Endothelial cell of umbilical vein (primary cell): ENCODE results near the gene SLC25A46. TPM values are rescaled to one million over a fixed set of nuclear protein-coding genes. Genes with fewer than 3 reads are reported as not detected.

Experiments used
- BruUV-seq: library from RNA; stranded (reverse); fragments of 400-500 nt; replicated peaks from 2 replicates; lab custom pipeline; 2021; lab: Mats Ljungman, UMichigan
- CTCF ChIA-PET: fragments of 300-600, 350-600 bp; sonication (Branson Sonifier 250); formaldehyde crosslinking; loops from one replicate; lab custom pipeline; 2021; ENCODE audit warnings: antibody characterized with exemption, inconsistent platforms; lab: Charles Lee
- POLR2A ChIA-PET: fragments of 300-600, 350-600 bp; sonication (Branson Sonifier 250); formaldehyde crosslinking; loops from one replicate; lab custom pipeline; 2021; ENCODE audit warnings: antibody characterized with exemption, inconsistent platforms; lab: Charles Lee
- DNase-seq: peaks from one replicate; pipeline ENCODE4 v3.0.0-alpha.2; 2011; ENCODE audit warnings: low read depth, low spot score
- FAIRE-seq: peaks from 2 replicates; lab custom pipeline; 2011; peaks lifted over from hg19 to GRCh38; lab: Jason Lieb, UNC
- H2AFZ ChIP-seq: 2 replicates; pipeline ENCODE4 v1.6.0; 2012; ENCODE audit warnings: low read depth, low read length, control low read depth, inconsistent platforms
- H3K27ac ChIP-seq: 2 replicates; pipeline ENCODE4 v1.5.1; 2011; ENCODE audit warnings: low read depth, mild to moderate bottlenecking, control low read depth, low read length, moderate library complexity; ENCODE audit not compliant: insufficient read depth
- H3K27me3 ChIP-seq, 2 experiments: 2 replicates each; pipeline versions ENCODE4 v1.6.0 to v1.6.1; 2011; ENCODE audit warnings: low read length in 2 of 2, mixed read lengths in 1 of 2; ENCODE audit not compliant: control insufficient read depth in 2 of 2, insufficient read depth in 2 of 2
- H3K36me3 ChIP-seq, 2 experiments: 2 replicates in 1 of 2; 3 replicates in 1 of 2; pipeline ENCODE4 v1.5.1; 2011; ENCODE audit warnings: low read length in 2 of 2, mild to moderate bottlenecking in 1 of 2, moderate library complexity in 1 of 2; ENCODE audit not compliant: control insufficient read depth in 2 of 2, insufficient read depth in 2 of 2; ENCODE audit errors: extremely low read depth in 1 of 2
- H3K4me1 ChIP-seq: 3 replicates; pipeline ENCODE4 v1.5.1; 2011; ENCODE audit warnings: mild to moderate bottlenecking, low read length; ENCODE audit not compliant: control insufficient read depth, insufficient read depth; ENCODE audit errors: extremely low read depth
- H3K4me2 ChIP-seq: 2 replicates; pipeline ENCODE4 v1.6.1; 2011; ENCODE audit warnings: low read length, control low read depth, mixed read lengths; ENCODE audit not compliant: insufficient read depth
- H3K4me3 ChIP-seq, 3 experiments: fragments of 200-600 bp in 1 of 3; sonication (generic), shearing (Covaris generic) in 1 of 3; replicated peaks in 1 of 3; 2 replicates each; pipeline ENCODE4 v1.5.1; 2011 to 2016; ENCODE audit warnings: control low read depth in 3 of 3, low read length in 3 of 3, mild to moderate bottlenecking in 2 of 3, inconsistent platforms in 1 of 3, low read depth in 1 of 3, moderate library complexity in 1 of 3; ENCODE audit not compliant: insufficient read depth in 1 of 3
- H3K79me2 ChIP-seq: 2 replicates; pipeline ENCODE4 v1.6.0; 2012; ENCODE audit warnings: low read length, inconsistent platforms; ENCODE audit not compliant: control insufficient read depth, insufficient read depth
- H3K9ac ChIP-seq: replicated peaks from 2 replicates; pipeline ENCODE3; 2011; ENCODE audit warnings: low read length, control low read depth; ENCODE audit not compliant: insufficient read depth; ENCODE audit errors: extremely low read depth
- H3K9me1 ChIP-seq: replicated peaks from 3 replicates; pipeline ENCODE4 v1.6.0; 2011; ENCODE audit warnings: mild to moderate bottlenecking, low read length; ENCODE audit not compliant: control insufficient read depth, insufficient read depth; ENCODE audit errors: extremely low read depth
- H3K9me3 ChIP-seq: replicated peaks from 2 replicates; pipeline ENCODE4 v1.5.1; 2012; ENCODE audit warnings: low read length, inconsistent platforms; ENCODE audit not compliant: control insufficient read depth, insufficient read depth
- H4K20me1 ChIP-seq: replicated peaks from 2 replicates; pipeline ENCODE3; 2011; ENCODE audit warnings: mild to moderate bottlenecking, low read length; ENCODE audit not compliant: control insufficient read depth, insufficient read depth; ENCODE audit errors: extremely low read depth
- EZH2 ChIP-seq: IDR thresholded peaks from 2 replicates; pipeline ENCODE4 v1.6.1; 2012; ENCODE audit warnings: borderline replicate concordance, low read depth, mild to moderate bottlenecking, moderate library complexity, low read length, inconsistent platforms; ENCODE audit not compliant: severe bottlenecking
- FOS ChIP-seq: IDR thresholded peaks from 2 replicates; pipeline ENCODE4 v1.6.1; 2011; ENCODE audit warnings: mild to moderate bottlenecking, low read length, moderate library complexity, borderline replicate concordance; ENCODE audit not compliant: insufficient read depth
- GATA2 ChIP-seq: IDR thresholded peaks from 2 replicates; pipeline ENCODE4 v1.7.0; 2011; ENCODE audit warnings: low read depth, mild to moderate bottlenecking, moderate library complexity, mixed read lengths, low read length; ENCODE audit not compliant: insufficient read length, insufficient read depth
- JUN ChIP-seq: IDR thresholded peaks from 2 replicates; pipeline ENCODE4 v1.6.1; 2011; ENCODE audit warnings: borderline replicate concordance, low read depth; ENCODE audit not compliant: insufficient read length, insufficient read depth
- MAX ChIP-seq: IDR thresholded peaks from 2 replicates; pipeline ENCODE4 v1.6.1; 2011; ENCODE audit not compliant: insufficient read depth, insufficient read length
- MYC ChIP-seq: IDR thresholded peaks from one replicate; pipeline ENCODE4 v1.6.1; 2011; ENCODE audit warnings: mild to moderate bottlenecking, low read depth, low read length
- POLR2A ChIP-seq: IDR thresholded peaks from 2 replicates; pipeline ENCODE4 v1.6.1; 2012; ENCODE audit warnings: low read depth, mild to moderate bottlenecking, control low read depth, low read length
- POLR2AphosphoS5 ChIP-seq: IDR thresholded peaks from 2 replicates; pipeline ENCODE4 v1.6.1; 2012; ENCODE audit warnings: low read depth, mild to moderate bottlenecking, control low read depth, low read length, moderate library complexity; ENCODE audit not compliant: insufficient read depth
- dilution Hi-C: fragments of 300-500 bp; cut with MboI; formaldehyde crosslinking; loops from one replicate; pipeline ENCODE4 v1.15.0; 2019; ENCODE audit warnings: low sequenced_read_pairs; ENCODE audit not compliant: extremely low pct_ligation_motif_present
- intact Hi-C: fragments of 100-400 bp; cut with micrococcal nuclease; formaldehyde crosslinking; loops from one replicate; pipeline ENCODE4 v1.10.0; 2022
- polyA plus RNA-seq, 4 experiments: library from polyadenylated mRNA; depleted of rRNA in 3 of 4; stranded (reverse) in 3 of 4; unstranded in 1 of 4; fragments of >200 nt; gene quantifications; 2 replicates each; pipeline versions ENCODE4 v1.2.1 to v1.2.3, GENCODE V29; 2011 to 2012; ENCODE audit warnings: missing spikeins in 1 of 4
- total RNA-seq: library from RNA; stranded (reverse); gene quantifications from 2 replicates; pipeline ENCODE4 v1.2.3, GENCODE V29; 2021
- TF ChIP-seq, protein P1 (sequence below), 2 donors: IDR thresholded peaks; 1 replicate in 1 of 2; 2 replicates in 1 of 2; pipeline ENCODE4 v1.5.1; 2011; ENCODE audit warnings: low read length in 2 of 2, mild to moderate bottlenecking in 2 of 2, moderate library complexity in 2 of 2, control low read depth in 1 of 2, inconsistent platforms in 1 of 2, low read depth in 1 of 2; ENCODE audit not compliant: insufficient read depth in 1 of 2; ENCODE audit errors: extremely low read depth in 1 of 2

Gene SLC25A46
- total and polyA plus RNA-seq, 2 donors (not counting 3 experiments of a cell fraction or from before 2014, with no cell fraction given), result 13.5 to 31.1 TPM

GRCh38 chr5:110807169-110807568 is 68.4 kb downstream of the SLC25A46 start:
- CTCF ChIA-PET, result no interaction called here
- no peak overlapping the region for H3K4me2 ChIP-seq
- no peak for FAIRE-seq
- intact Hi-C loops (no loop called here), dilution Hi-C loops (no loop called here)
- H3K4me1 ChIP-seq, result no peaks in the 10 kb centered on the region
- H3K9me3 ChIP-seq, result no peaks in the 10 kb centered on the region
- no peak for TF ChIP-seq MYC
- no peak for TF ChIP-seq MAX
- no peak for TF ChIP-seq GATA2
- TF ChIP-seq, protein P1, sequence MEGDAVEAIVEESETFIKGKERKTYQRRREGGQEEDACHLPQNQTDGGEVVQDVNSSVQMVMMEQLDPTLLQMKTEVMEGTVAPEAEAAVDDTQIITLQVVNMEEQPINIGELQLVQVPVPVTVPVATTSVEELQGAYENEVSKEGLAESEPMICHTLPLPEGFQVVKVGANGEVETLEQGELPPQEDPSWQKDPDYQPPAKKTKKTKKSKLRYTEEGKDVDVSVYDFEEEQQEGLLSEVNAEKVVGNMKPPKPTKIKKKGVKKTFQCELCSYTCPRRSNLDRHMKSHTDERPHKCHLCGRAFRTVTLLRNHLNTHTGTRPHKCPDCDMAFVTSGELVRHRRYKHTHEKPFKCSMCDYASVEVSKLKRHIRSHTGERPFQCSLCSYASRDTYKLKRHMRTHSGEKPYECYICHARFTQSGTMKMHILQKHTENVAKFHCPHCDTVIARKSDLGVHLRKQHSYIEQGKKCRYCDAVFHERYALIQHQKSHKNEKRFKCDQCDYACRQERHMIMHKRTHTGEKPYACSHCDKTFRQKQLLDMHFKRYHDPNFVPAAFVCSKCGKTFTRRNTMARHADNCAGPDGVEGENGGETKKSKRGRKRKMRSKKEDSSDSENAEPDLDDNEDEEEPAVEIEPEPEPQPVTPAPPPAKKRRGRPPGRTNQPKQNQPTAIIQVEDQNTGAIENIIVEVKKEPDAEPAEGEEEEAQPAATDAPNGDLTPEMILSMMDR (IDR thresholded peaks at IDR 0.05; ENCODE audit: extremely low read depth in 1 of 2, insufficient read depth in 1 of 2, low read depth in 1 of 2, low read length in 2 of 2), result no peak
- TF ChIP-seq POLR2AphosphoS5, result no peak
- TF ChIP-seq JUN, result no peak
- H3K36me3 ChIP-seq, result no peaks in the 10 kb centered on the region
- POLR2A ChIA-PET, result no interaction called here
- H3K4me3 ChIP-seq, result no peak overlapping the region
- no peak overlapping the region for H3K27ac ChIP-seq
- H3K79me2 ChIP-seq, result no peaks in the 10 kb centered on the region
- no peak for DNase-seq
- no peaks in the 10 kb centered on the region for H4K20me1 ChIP-seq
- no peaks in the 10 kb centered on the region for H3K27me3 ChIP-seq
- BruUV-seq, result no TSS peak
- H2AFZ ChIP-seq, result no peak overlapping the region
- H3K9me1 ChIP-seq, result no peaks in the 10 kb centered on the region
- H3K9ac ChIP-seq, result no peak overlapping the region

GRCh38 chr5:110809006-110809405 is 70.2 kb downstream of the SLC25A46 start:
- Histone ChIP-seq H3K9ac (no peak overlapping the region), H3K9me3 (no peaks in the 10 kb centered on the region), H3K4me2 (no peak overlapping the region), H3K9me1 (no peaks in the 10 kb centered on the region), H2AFZ (no peak overlapping the region), H3K36me3 (no peaks in the 10 kb centered on the region), H3K4me3 (no peak overlapping the region), H3K79me2 (no peaks in the 10 kb centered on the region), H3K27ac (no peak overlapping the region), H3K27me3 (no peaks in the 10 kb centered on the region), H3K4me1 (no peaks in the 10 kb centered on the region), H4K20me1 (no peaks in the 10 kb centered on the region)
- FAIRE-seq (no peak), DNase-seq (no peak)
- dilution Hi-C loops (no loop called here), intact Hi-C loops (no loop called here)
- POLR2A ChIA-PET, result no interaction called here
- no peak for TF ChIP-seq EZH2
- no peak for TF ChIP-seq MYC
- TF ChIP-seq, protein P1 (IDR thresholded peaks at IDR 0.05; ENCODE audit: extremely low read depth in 1 of 2, insufficient read depth in 1 of 2, low read depth in 1 of 2, low read length in 2 of 2), result no peak
- TF ChIP-seq POLR2AphosphoS5, result no peak
- TF ChIP-seq FOS, result no peak
- TF ChIP-seq GATA2, result no peak
- no peak for TF ChIP-seq JUN
- TF ChIP-seq MAX, result no peak
- no peak for TF ChIP-seq POLR2A
- CTCF ChIA-PET, result no interaction called here
- no TSS peak for BruUV-seq
